Esophagus squamous epithelium (tissue), 4 donors: ENCODE data around the gene PTPRN2.

Experiments
- POLR2A ChIP-seq, 4 donors: fragments of 450-650 bp; IDR thresholded peaks; one replicate each; pipeline ENCODE4 v1.6.1; 2017; ENCODE audit warnings: antibody characterized with exemption in 4 of 4, mild to moderate bottlenecking in 4 of 4, moderate library complexity in 3 of 4
- TF ChIP-seq, protein P1 (sequence below), 6 experiments: fragments of 450-650 bp in 4 of 6; fragments of 200-600 bp in 2 of 6; sonication (generic) in 2 of 6; IDR thresholded peaks; one replicate each; pipeline ENCODE4 v1.5.1; 2016 to 2019; ENCODE audit warnings: antibody characterized with exemption in 6 of 6, mild to moderate bottlenecking in 4 of 6, moderate library complexity in 4 of 6

DNA sequence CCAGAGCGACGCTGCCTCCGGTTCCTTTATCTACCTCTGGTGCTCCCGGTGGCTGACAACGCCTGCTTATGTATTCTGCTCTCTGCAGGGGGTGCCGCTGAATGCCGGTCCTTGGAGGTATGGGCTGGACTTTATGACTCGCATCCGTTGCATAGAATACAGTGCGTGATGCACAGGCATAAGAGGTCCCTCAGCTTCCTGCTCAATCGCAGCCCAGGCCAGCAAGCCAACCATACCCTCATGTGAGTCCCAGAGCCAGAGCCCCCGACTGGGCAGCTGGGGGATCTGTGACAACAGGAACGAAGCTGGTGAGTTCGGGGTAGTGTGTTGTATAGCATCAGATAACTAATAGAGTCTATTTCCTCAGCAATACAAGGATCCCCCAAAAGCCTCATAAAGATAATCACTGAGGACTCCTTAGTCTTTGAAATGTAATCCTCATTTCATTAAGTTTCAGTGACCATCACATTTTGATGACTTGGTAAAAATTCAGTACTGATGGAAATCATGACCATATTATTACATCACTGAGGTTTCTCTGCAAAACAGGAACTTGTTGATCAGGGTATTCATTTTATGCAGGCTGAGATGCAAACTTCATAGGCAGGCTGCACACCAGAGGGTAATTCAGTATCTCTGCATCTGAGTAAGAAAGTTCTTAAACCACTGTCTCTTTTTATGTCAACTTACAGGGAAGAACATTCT, 607.8 kb downstream of the PTPRN2 start:
- no peak for TF ChIP-seq POLR2A (IDR thresholded peaks at IDR 0.05)
- TF ChIP-seq, protein P1, sequence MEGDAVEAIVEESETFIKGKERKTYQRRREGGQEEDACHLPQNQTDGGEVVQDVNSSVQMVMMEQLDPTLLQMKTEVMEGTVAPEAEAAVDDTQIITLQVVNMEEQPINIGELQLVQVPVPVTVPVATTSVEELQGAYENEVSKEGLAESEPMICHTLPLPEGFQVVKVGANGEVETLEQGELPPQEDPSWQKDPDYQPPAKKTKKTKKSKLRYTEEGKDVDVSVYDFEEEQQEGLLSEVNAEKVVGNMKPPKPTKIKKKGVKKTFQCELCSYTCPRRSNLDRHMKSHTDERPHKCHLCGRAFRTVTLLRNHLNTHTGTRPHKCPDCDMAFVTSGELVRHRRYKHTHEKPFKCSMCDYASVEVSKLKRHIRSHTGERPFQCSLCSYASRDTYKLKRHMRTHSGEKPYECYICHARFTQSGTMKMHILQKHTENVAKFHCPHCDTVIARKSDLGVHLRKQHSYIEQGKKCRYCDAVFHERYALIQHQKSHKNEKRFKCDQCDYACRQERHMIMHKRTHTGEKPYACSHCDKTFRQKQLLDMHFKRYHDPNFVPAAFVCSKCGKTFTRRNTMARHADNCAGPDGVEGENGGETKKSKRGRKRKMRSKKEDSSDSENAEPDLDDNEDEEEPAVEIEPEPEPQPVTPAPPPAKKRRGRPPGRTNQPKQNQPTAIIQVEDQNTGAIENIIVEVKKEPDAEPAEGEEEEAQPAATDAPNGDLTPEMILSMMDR (IDR thresholded peaks at IDR 0.05): no peak
